ENCODE measurements around the gene ATP5PD. TPM values are rescaled to one million over a fixed set of nuclear protein-coding genes. Genes with fewer than 3 reads are reported as not detected.

Gene ATP5PD
- total RNA-seq, 1 donor from 2014 or later = 239 TPM

- Mint-ChIP-seq H3K9me3 (ENCODE audit: unreplicated experiment) (no peaks in the 10 kb centered on the region), H3K27ac (ENCODE audit: unreplicated experiment) (peak overlapping the region; percentile 92), H3K4me3 (ENCODE audit: unreplicated experiment) (peak overlapping the region; percentile 45), H3K27me3 (ENCODE audit: low read depth, unreplicated experiment) (peaks cover 5% of the 10 kb centered on the region), H3K4me1 (ENCODE audit: low read depth, unreplicated experiment) (peaks cover 17% of the 10 kb centered on the region), H3K36me3 (ENCODE audit: low read depth, unreplicated experiment) (no peaks in the 10 kb centered on the region)
- peak overlapping the region; percentile 59 for H3K4me2 ChIP-seq (ENCODE audit: low read length)
- peaks cover 2% of the 10 kb centered on the region for H3K27me3 ChIP-seq (ENCODE audit: insufficient read depth, low read length)
- peak overlapping the region; percentile 94 for H2AFZ ChIP-seq (ENCODE audit: low read depth, low read length)
- H3K27ac ChIP-seq (ENCODE audit: low read depth, low read length) = peak overlapping the region; percentile 71
- DNase-seq (ENCODE audit: low read depth) = peak; percentile 74
- no peaks in the 10 kb centered on the region for H4K20me1 ChIP-seq (ENCODE audit: insufficient read depth, low read length)
- peak overlapping the region; percentile 53 for H3K9ac ChIP-seq (ENCODE audit: low read length)
- no peaks in the 10 kb centered on the region for H3K79me2 ChIP-seq (ENCODE audit: insufficient read depth, low read length)
- no peaks in the 10 kb centered on the region for H3K36me3 ChIP-seq (ENCODE audit: insufficient read depth, low read length)
- peak; percentile 34 for FAIRE-seq
- H3K9me3 ChIP-seq (ENCODE audit: insufficient read depth, low read depth, low read length) = no peaks in the 10 kb centered on the region
- no peak overlapping the region for H3K4me3 ChIP-seq (ENCODE audit: insufficient read depth, low read depth, low read length)
- TF ChIP-seq EZH2 (IDR thresholded peaks at IDR 0.05; ENCODE audit: insufficient read depth, low read length) = no peak
- TF ChIP-seq, protein P1, sequence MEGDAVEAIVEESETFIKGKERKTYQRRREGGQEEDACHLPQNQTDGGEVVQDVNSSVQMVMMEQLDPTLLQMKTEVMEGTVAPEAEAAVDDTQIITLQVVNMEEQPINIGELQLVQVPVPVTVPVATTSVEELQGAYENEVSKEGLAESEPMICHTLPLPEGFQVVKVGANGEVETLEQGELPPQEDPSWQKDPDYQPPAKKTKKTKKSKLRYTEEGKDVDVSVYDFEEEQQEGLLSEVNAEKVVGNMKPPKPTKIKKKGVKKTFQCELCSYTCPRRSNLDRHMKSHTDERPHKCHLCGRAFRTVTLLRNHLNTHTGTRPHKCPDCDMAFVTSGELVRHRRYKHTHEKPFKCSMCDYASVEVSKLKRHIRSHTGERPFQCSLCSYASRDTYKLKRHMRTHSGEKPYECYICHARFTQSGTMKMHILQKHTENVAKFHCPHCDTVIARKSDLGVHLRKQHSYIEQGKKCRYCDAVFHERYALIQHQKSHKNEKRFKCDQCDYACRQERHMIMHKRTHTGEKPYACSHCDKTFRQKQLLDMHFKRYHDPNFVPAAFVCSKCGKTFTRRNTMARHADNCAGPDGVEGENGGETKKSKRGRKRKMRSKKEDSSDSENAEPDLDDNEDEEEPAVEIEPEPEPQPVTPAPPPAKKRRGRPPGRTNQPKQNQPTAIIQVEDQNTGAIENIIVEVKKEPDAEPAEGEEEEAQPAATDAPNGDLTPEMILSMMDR (IDR thresholded peaks at IDR 0.05; ENCODE audit: insufficient read depth, low read depth, low read length) = no peak
- peaks cover 28% of the 10 kb centered on the region for H3K4me1 ChIP-seq (ENCODE audit: insufficient read depth, low read length)
Observed at GRCh38 chr17:75078284-75079022, 31.7 kb upstream of the ATP5PD start.

GRCh38 chr17:75077496-75078283, 30.9 kb upstream of the ATP5PD start:
- no peaks in the 10 kb centered on the region for H3K9me3 Mint-ChIP-seq (ENCODE audit: unreplicated experiment)
- H3K36me3 ChIP-seq (ENCODE audit: insufficient read depth, low read length) = no peaks in the 10 kb centered on the region
- H3K9ac ChIP-seq (ENCODE audit: low read length) = peak overlapping the region; percentile 53
- peak overlapping the region; percentile 59 for H3K4me2 ChIP-seq (ENCODE audit: low read length)
- no peak overlapping the region for H3K4me3 ChIP-seq (ENCODE audit: insufficient read depth, low read depth, low read length)
- H3K4me1 Mint-ChIP-seq (ENCODE audit: low read depth, unreplicated experiment) = peaks cover 17% of the 10 kb centered on the region
- no peaks in the 10 kb centered on the region for H3K9me3 ChIP-seq (ENCODE audit: insufficient read depth, low read depth, low read length)
- H3K27me3 ChIP-seq (ENCODE audit: insufficient read depth, low read length) = peaks cover 2% of the 10 kb centered on the region
- peaks cover 5% of the 10 kb centered on the region for H3K27me3 Mint-ChIP-seq (ENCODE audit: low read depth, unreplicated experiment)
- H3K79me2 ChIP-seq (ENCODE audit: insufficient read depth, low read length) = no peaks in the 10 kb centered on the region
- H3K4me3 Mint-ChIP-seq (ENCODE audit: unreplicated experiment) = no peak overlapping the region
- no peak for FAIRE-seq
- no peak for DNase-seq (ENCODE audit: low read depth)
- TF ChIP-seq, protein P1 (IDR thresholded peaks at IDR 0.05; ENCODE audit: insufficient read depth, low read depth, low read length) = no peak
- no peak for TF ChIP-seq EZH2 (IDR thresholded peaks at IDR 0.05; ENCODE audit: insufficient read depth, low read length)
- H3K27ac Mint-ChIP-seq (ENCODE audit: unreplicated experiment) = no peak overlapping the region
- H3K36me3 Mint-ChIP-seq (ENCODE audit: low read depth, unreplicated experiment) = no peaks in the 10 kb centered on the region
- H4K20me1 ChIP-seq (ENCODE audit: insufficient read depth, low read length) = no peaks in the 10 kb centered on the region
- peak overlapping the region; percentile 94 for H2AFZ ChIP-seq (ENCODE audit: low read depth, low read length)
- peak overlapping the region; percentile 71 for H3K27ac ChIP-seq (ENCODE audit: low read depth, low read length)
- peaks cover 28% of the 10 kb centered on the region for H3K4me1 ChIP-seq (ENCODE audit: insufficient read depth, low read length)

Data from astrocyte (in vitro differentiated cells and primary cell).